Karpas-422 (cell line): ENCODE results near the gene NUDT21. TPM values are rescaled to one million over a fixed set of nuclear protein-coding genes. Genes with fewer than 3 reads are reported as not detected.

Source experiments
- DNase-seq: peaks from one replicate; pipeline ENCODE4 v3.0.0-alpha.2; 2015
- H2AFZ ChIP-seq: fragments of 200-600 bp; sonication (generic); 2 replicates; pipeline ENCODE4 v1.6.1; 2014; ENCODE audit warnings: antibody characterized with exemption, low read length, mixed read lengths
- H3K27ac ChIP-seq: fragments of 200-600 bp; sonication (generic); 2 replicates; pipeline ENCODE4 v1.5.1; 2014; ENCODE audit warnings: mild to moderate bottlenecking, low read length, moderate library complexity
- H3K27me3 ChIP-seq: fragments of 200-600 bp; sonication (generic); 2 replicates; pipeline ENCODE4 v1.6.1; 2014; ENCODE audit warnings: low read length, mixed read lengths
- H3K36me3 ChIP-seq: fragments of 200-600 bp; sonication (generic); 2 replicates; pipeline ENCODE4 v1.6.1; 2014; ENCODE audit warnings: low read length, mixed read lengths; ENCODE audit not compliant: insufficient read depth
- H3K4me1 ChIP-seq: fragments of 200-600 bp; sonication (generic); 2 replicates; pipeline ENCODE4 v1.6.1; 2014; ENCODE audit warnings: mild to moderate bottlenecking, low read length, mixed read lengths
- H3K4me2 ChIP-seq: fragments of 200-600 bp; sonication (generic); 2 replicates; pipeline ENCODE4 v1.6.1; 2014; ENCODE audit warnings: low read length, low read depth, mild to moderate bottlenecking; ENCODE audit not compliant: poor library complexity, severe bottlenecking
- H3K4me3 ChIP-seq: fragments of 200-600 bp; sonication (generic); 2 replicates; pipeline ENCODE4 v1.5.1; 2014; ENCODE audit warnings: mild to moderate bottlenecking, antibody characterized with exemption, low read length, mixed read lengths
- H3K79me2 ChIP-seq: fragments of 200-600 bp; sonication (generic); 2 replicates; pipeline ENCODE4 v1.6.1; 2014; ENCODE audit warnings: mild to moderate bottlenecking, low read length, mixed read lengths
- H3K9ac ChIP-seq: fragments of 200-600 bp; sonication (generic); 2 replicates; pipeline ENCODE4 v1.6.0; 2014; ENCODE audit warnings: low read length
- H3K9me2 ChIP-seq: fragments of 200-600 bp; sonication (generic), shearing (Covaris generic); replicated peaks from 2 replicates; pipeline ENCODE4 v1.6.0; 2014; ENCODE audit warnings: mild to moderate bottlenecking, low read length, moderate library complexity; ENCODE audit not compliant: insufficient read depth
- H3K9me3 ChIP-seq: fragments of 300-700, 200-600 bp; sonication (generic); 2 replicates; pipeline ENCODE4 v1.6.1; 2014; ENCODE audit warnings: low read length, mixed read lengths
- H4K20me1 ChIP-seq: fragments of 200-600 bp; sonication (generic); 2 replicates; pipeline ENCODE4 v1.6.1; 2014; ENCODE audit warnings: mild to moderate bottlenecking, antibody characterized with exemption, low read length, low read depth; ENCODE audit not compliant: insufficient read depth
- total RNA-seq: library from RNA; depleted of rRNA; stranded (reverse); fragments of >200 nt; shearing (Covaris generic); gene quantifications from 2 replicates; pipeline ENCODE4 v1.2.3, GENCODE V29; 2014; ENCODE audit warnings: low replicate concordance

The NUDT21 gene
- total RNA-seq, 1 experiment from 2014 or later = 170 TPM

DNA sequence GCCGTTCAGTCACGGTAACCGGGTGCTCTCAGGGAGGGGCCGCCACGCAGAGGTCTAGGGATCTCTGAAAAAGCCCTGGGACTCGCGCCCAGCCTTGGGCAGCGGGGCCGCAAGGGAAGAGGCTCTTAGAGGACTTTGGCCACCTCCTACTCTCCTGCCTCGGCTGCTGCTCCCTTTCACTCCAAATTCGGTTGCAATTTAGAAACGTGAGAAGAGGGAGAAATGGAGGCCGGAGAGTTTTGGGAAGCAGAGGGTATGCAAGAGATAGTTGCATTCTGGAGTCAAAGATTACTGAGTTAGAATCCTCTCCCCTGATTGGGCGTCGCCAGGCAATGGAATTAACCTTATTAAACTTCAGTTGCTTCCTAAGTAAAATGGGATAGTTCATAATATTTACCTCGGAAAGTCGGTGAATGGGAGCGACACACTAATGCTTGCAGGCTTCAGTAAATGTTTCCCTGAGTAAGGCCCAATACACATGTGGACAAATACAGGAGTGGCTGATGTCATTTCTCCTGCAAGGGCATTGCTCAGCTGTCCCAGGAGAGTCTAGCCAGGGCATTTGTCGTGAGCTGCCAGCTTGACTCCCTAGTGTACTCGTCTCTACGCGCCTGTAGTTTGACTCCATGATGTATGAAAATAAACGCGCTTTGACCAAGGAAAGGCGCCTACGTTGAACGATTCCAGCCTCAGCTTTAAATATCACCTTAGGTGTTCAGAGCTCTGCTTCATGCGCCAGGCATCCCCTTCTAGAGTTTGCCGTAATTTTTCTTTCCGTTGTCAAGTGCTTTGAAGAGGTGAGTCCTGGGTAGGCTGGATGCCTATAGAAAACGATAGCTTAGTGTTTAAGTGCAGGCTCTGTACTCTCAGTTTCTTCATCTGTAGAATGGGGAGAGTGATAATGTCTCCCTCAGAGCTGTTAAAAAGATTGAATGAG is 889 bp upstream of the NUDT21 start:
- H3K4me1 ChIP-seq = peaks cover 41% of the 10 kb centered on the region
- H3K27me3 ChIP-seq = no peaks in the 10 kb centered on the region
- peak overlapping the region; percentile 86 for H3K4me2 ChIP-seq
- H3K4me3 ChIP-seq = peak overlapping the region; percentile 88
- H3K36me3 ChIP-seq = peaks cover 44% of the 10 kb centered on the region; the same call in 1 of the 2 replicates
- H3K9me2 ChIP-seq = no peaks in the 10 kb centered on the region
- H3K9ac ChIP-seq = peak overlapping the region; percentile 83
- peak overlapping the region; percentile 36; the same call in 1 of the 2 replicates for H3K27ac ChIP-seq
- H2AFZ ChIP-seq = no peak overlapping the region; the same call in 1 of the 2 replicates
- H4K20me1 ChIP-seq = peaks cover 21% of the 10 kb centered on the region; the same call in 1 of the 2 replicates
- DNase-seq = peak; percentile 74
- H3K79me2 ChIP-seq = peaks cover 79% of the 10 kb centered on the region
- no peaks in the 10 kb centered on the region for H3K9me3 ChIP-seq

DNA sequence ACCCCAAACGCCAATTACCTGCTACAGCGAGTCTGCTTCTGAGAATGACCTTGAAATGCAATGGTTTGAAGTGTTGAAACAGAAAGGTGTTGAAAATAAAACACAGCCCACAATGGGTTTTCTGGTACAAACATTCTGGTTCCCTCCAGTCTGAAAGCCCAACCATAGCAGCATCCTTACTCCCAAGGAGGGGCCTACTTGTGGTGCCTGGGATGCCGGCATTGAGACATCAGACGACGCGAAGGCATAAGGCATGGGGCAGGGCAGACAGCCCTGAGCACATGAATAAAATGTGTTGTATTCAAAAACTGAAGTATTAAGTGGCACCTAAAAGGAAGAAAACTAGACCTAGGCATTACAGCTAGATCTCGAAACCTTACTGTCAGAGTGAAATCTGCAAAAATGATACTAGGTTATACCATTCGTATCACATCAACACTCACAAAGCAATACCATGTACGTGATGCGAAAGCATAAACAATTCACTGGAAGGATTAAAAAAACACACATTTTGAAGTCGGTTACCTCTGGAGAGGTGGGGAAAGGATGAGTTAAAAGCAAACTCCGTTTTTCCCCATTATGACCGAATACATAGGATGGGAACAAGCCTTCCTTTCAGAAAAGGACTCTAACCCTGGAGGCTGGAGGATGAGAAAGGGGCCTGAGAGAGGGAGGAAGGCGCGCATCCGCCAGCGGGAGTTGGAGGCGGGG is 702 bp downstream of the NUDT21 start:
- peak overlapping the region; percentile 85 for H3K9ac ChIP-seq
- H3K9me2 ChIP-seq = no peaks in the 10 kb centered on the region
- H3K9me3 ChIP-seq = no peaks in the 10 kb centered on the region
- peak overlapping the region; percentile 88 for H3K4me3 ChIP-seq
- peak overlapping the region; percentile 61 for H3K27ac ChIP-seq
- H3K4me1 ChIP-seq = peaks cover 47% of the 10 kb centered on the region
- H3K79me2 ChIP-seq = peaks cover 87% of the 10 kb centered on the region
- peak; percentile 56 for DNase-seq
- no peak overlapping the region for H2AFZ ChIP-seq
- H3K4me2 ChIP-seq = peak overlapping the region; percentile 95
- H4K20me1 ChIP-seq = peaks cover 21% of the 10 kb centered on the region; the same call in 1 of the 2 replicates
- no peaks in the 10 kb centered on the region for H3K27me3 ChIP-seq
- H3K36me3 ChIP-seq = peaks cover 45% of the 10 kb centered on the region; the same call in 1 of the 2 replicates

DNA sequence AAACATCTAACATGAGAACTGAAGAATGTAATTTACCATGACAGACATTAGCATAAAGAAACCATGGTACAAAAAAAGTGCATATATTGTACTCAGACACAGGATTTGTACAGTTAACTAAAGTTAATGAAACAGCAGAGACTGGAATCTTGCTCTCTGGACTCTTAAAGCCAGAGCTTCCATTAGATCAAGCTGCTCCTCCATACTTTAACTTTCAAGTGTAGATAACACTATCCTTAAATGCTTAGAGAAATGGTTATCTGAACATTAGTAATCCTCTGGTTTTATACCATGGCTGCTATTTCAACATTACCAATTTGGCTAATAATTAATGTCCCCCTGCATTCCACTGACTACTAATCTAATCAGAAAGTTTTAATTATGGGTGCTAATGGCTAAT is 3.1 kb downstream of the NUDT21 start:
- Histone ChIP-seq H3K4me3 (0 out of 2 replicates have a peak overlapping the region, but pooled peaks have one; percentile 88), H4K20me1 (peaks cover 21% of the 10 kb centered on the region; the same call in 1 of the 2 replicates), H3K79me2 (peaks cover 96% of the 10 kb centered on the region), H2AFZ (no peak overlapping the region), H3K9me3 (no peaks in the 10 kb centered on the region), H3K9me2 (no peaks in the 10 kb centered on the region), H3K27ac (no peak overlapping the region), H3K36me3 (peaks cover 41% of the 10 kb centered on the region; the same call in 1 of the 2 replicates), H3K9ac (no peak overlapping the region; the same call in 1 of the 2 replicates), H3K4me2 (peak overlapping the region; percentile 95), H3K4me1 (peaks cover 43% of the 10 kb centered on the region), H3K27me3 (no peaks in the 10 kb centered on the region)
- no peak for DNase-seq

DNA sequence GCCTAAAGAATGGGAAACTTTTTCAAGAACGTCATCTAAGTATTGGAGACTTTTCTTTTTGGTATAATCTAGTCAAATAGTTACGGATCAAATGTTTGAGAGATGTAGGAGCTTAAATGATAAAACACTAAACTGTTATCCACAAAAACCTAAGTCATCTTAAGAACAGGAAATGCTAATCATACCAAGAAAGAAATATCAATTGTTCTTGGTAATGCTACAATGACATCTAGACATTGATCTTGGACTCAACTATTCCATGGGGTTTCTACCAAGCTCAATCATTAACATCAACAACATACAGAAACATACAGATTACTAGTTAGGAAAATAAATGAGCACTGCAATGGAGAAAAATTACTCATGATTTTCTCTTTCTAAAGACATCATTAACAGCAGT is 3.8 kb downstream of the NUDT21 start:
- no peaks in the 10 kb centered on the region for H3K9me2 ChIP-seq
- DNase-seq = no peak
- peaks cover 41% of the 10 kb centered on the region; the same call in 1 of the 2 replicates for H3K36me3 ChIP-seq
- H3K27ac ChIP-seq = no peak overlapping the region
- H3K9me3 ChIP-seq = no peaks in the 10 kb centered on the region
- H4K20me1 ChIP-seq = peaks cover 21% of the 10 kb centered on the region; the same call in 1 of the 2 replicates
- H3K4me2 ChIP-seq = no peak overlapping the region
- H2AFZ ChIP-seq = no peak overlapping the region
- H3K27me3 ChIP-seq = no peaks in the 10 kb centered on the region
- H3K79me2 ChIP-seq = peaks cover 96% of the 10 kb centered on the region
- no peak overlapping the region for H3K9ac ChIP-seq
- peaks cover 36% of the 10 kb centered on the region for H3K4me1 ChIP-seq
- H3K4me3 ChIP-seq = no peak overlapping the region

DNA sequence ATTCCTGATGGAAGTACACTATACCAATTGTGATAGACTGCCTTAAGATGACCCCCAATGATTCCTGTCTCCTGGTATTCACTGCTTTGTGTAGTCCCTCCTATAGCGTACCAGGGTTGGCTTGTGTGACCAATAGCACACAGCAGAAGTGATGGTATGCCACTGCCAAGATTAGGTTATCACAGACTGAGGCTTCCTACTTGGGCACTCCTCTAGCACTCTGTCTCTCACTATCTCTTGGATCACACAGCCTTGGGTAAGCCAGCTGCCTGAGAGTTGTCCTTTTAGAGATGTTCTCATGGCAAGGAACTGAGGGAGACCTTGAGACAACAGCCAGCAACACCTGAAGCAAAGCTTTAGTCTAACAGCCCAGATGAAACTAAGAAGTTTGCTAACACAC is 13.1 kb downstream of the NUDT21 start:
- H3K36me3 ChIP-seq = peaks cover 61% of the 10 kb centered on the region
- no peak overlapping the region for H2AFZ ChIP-seq

DNA sequence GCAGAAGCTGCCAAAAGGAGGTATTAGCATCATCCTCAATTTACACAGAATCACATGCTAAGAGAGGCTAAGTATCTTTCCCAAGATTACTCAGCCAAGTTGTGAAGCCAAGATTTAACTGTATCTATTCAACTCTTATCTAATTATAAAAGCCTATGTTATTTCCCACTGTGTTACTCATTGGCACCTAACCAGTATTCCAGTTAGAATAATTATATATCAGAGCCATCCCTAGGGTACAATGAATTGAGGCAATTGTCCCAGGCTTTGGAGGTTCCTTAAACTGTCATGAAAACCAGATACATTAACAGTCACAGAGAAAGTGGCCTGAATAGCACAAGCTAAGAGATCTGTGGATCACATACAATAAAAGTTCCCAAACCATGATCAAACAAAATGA is 14.9 kb downstream of the NUDT21 start:
- Histone ChIP-seq H3K79me2 (peaks cover 75% of the 10 kb centered on the region), H3K27me3 (no peaks in the 10 kb centered on the region), H3K4me1 (no peaks in the 10 kb centered on the region), H3K9me3 (no peaks in the 10 kb centered on the region), H2AFZ (no peak overlapping the region), H4K20me1 (no peaks in the 10 kb centered on the region), H3K9me2 (no peaks in the 10 kb centered on the region), H3K4me2 (no peak overlapping the region), H3K27ac (no peak overlapping the region), H3K36me3 (peaks cover 73% of the 10 kb centered on the region), H3K4me3 (no peak overlapping the region), H3K9ac (no peak overlapping the region)
- no peak for DNase-seq

More for the DNA sequence above, 13.1 kb downstream of the NUDT21 start:
- Histone ChIP-seq H3K27ac (no peak overlapping the region), H4K20me1 (no peaks in the 10 kb centered on the region), H3K4me2 (no peak overlapping the region), H3K27me3 (no peaks in the 10 kb centered on the region), H3K4me1 (no peaks in the 10 kb centered on the region), H3K4me3 (no peak overlapping the region), H3K9me3 (no peaks in the 10 kb centered on the region), H3K9me2 (no peaks in the 10 kb centered on the region), H3K79me2 (peaks cover 80% of the 10 kb centered on the region), H3K9ac (no peak overlapping the region)
- no peak for DNase-seq

DNA sequence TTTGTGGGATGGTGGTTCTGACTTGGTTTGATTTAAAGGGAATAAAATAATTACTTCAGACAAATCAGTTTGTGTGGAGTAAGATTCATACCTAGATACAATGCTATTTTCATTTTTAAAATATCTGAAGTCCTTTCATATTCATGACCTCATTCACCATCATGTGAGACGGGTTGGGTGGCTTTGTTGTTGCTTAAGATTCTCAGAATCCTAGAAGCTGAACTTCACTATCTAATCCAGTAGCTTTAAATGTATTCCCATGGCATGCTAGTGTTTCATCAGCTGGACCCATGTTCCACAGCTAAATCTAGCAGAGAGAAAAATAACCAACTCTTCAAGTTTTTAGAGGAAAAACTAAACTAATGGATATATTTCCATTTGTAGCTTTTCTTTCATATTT is 23.0 kb downstream of the NUDT21 start:
- Histone ChIP-seq H4K20me1 (no peaks in the 10 kb centered on the region), H3K4me1 (peaks cover 16% of the 10 kb centered on the region), H3K4me2 (no peak overlapping the region), H3K79me2 (peaks cover 45% of the 10 kb centered on the region), H3K9me2 (no peaks in the 10 kb centered on the region), H3K4me3 (no peak overlapping the region), H3K9ac (no peak overlapping the region), H3K9me3 (no peaks in the 10 kb centered on the region), H3K27me3 (no peaks in the 10 kb centered on the region), H3K27ac (peak overlapping the region; percentile 36), H2AFZ (no peak overlapping the region), H3K36me3 (peaks cover 28% of the 10 kb centered on the region; the same call in 1 of the 2 replicates)
- no peak for DNase-seq

DNA sequence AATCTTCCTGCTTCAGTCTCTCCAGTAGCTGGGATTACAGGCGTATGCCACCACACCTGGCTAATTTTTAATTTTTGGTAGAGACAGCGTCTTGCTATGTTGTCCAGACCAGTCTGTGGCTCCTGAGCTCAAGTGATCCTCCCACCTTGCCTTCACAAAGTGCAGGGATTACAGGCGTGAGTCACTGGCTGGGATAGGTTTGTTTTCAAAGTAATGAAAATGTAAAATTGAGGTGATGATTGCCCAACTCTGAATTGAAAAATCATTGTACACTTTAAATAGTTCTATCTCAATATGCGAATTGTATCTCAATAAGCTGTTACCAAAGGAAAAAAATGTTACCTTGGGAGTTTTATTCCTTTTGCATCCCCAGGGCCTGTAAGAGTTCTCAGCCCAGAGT is 24.5 kb downstream of the NUDT21 start:
- Histone ChIP-seq H3K4me1 (peaks cover 31% of the 10 kb centered on the region), H3K9me3 (no peaks in the 10 kb centered on the region), H3K36me3 (peaks cover 15% of the 10 kb centered on the region; the same call in 1 of the 2 replicates), H3K4me2 (no peak overlapping the region), H3K27ac (0 out of 2 replicates have a peak overlapping the region, but pooled peaks have one; percentile 30), H2AFZ (no peak overlapping the region), H3K9me2 (no peaks in the 10 kb centered on the region), H4K20me1 (peaks cover 8% of the 10 kb centered on the region; the same call in 1 of the 2 replicates), H3K27me3 (no peaks in the 10 kb centered on the region), H3K79me2 (peaks cover 49% of the 10 kb centered on the region), H3K9ac (no peak overlapping the region), H3K4me3 (no peak overlapping the region)
- DNase-seq = no peak
